OCI-LY1 (cell line): ENCODE measurements around the gene DCAF5.

ENCODE experiments used
- EZH2 ChIP-seq: fragments of 200-600 bp; sonication (generic), shearing (Covaris generic); IDR thresholded peaks from 2 replicates; pipeline ENCODE4 v1.8.0; 2017; ENCODE audit warnings: borderline replicate concordance, mixed run types, mild to moderate bottlenecking, antibody characterized with exemption, low read length, moderate library complexity, mixed read lengths
- TF ChIP-seq, protein P1 (sequence below): fragments of 200-600 bp; sonication (generic), shearing (Covaris generic); IDR thresholded peaks from 2 replicates; pipeline ENCODE4 v1.5.1; 2017; ENCODE audit warnings: mild to moderate bottlenecking, antibody characterized with exemption, low read length, moderate library complexity, mixed read lengths

GRCh38 chr14:69089046-69089445, 63.9 kb downstream of the DCAF5 start:
- TF ChIP-seq, protein P1, sequence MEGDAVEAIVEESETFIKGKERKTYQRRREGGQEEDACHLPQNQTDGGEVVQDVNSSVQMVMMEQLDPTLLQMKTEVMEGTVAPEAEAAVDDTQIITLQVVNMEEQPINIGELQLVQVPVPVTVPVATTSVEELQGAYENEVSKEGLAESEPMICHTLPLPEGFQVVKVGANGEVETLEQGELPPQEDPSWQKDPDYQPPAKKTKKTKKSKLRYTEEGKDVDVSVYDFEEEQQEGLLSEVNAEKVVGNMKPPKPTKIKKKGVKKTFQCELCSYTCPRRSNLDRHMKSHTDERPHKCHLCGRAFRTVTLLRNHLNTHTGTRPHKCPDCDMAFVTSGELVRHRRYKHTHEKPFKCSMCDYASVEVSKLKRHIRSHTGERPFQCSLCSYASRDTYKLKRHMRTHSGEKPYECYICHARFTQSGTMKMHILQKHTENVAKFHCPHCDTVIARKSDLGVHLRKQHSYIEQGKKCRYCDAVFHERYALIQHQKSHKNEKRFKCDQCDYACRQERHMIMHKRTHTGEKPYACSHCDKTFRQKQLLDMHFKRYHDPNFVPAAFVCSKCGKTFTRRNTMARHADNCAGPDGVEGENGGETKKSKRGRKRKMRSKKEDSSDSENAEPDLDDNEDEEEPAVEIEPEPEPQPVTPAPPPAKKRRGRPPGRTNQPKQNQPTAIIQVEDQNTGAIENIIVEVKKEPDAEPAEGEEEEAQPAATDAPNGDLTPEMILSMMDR, result no peak
- no peak for TF ChIP-seq EZH2
